Mucosa of descending colon (tissue), 3 donors: ENCODE measurements around the gene ACTR1B. TPM values are rescaled to one million over a fixed set of nuclear protein-coding genes. Genes with fewer than 3 reads are reported as not detected.

Experiments
- ATAC-seq: fragments of 200-7000 bp; cut with Tn5 transposase; one replicate; pipeline ENCODE4 v1.9.1; 2020; ENCODE audit warnings: mild to moderate bottlenecking, moderate library complexity
- DNase-seq, 3 donors: peaks; one replicate each; pipeline ENCODE4 v3.0.0-alpha.2; 2020
- H3K36me3 ChIP-seq: fragments of 200-600 bp; one replicate; pipeline ENCODE4 v1.8.0; 2021; ENCODE audit warnings: low read depth, mild to moderate bottlenecking
- H3K4me1 ChIP-seq: fragments of 200-600 bp; one replicate; pipeline ENCODE4 v1.8.0; 2021; ENCODE audit warnings: low read depth, mild to moderate bottlenecking
- H3K4me3 ChIP-seq: fragments of 200-600 bp; one replicate; pipeline ENCODE4 v1.8.0; 2021; ENCODE audit warnings: mild to moderate bottlenecking
- H3K9me3 ChIP-seq: fragments of 200-600 bp; one replicate; pipeline ENCODE4 v1.8.0; 2021; ENCODE audit warnings: mild to moderate bottlenecking
- intact Hi-C, 2 donors: fragments of 100-400 bp; cut with DNase I in 1 of 2; cut with micrococcal nuclease in 1 of 2; formaldehyde crosslinking; loops; one replicate each; pipeline versions ENCODE4 v1.11.0 to v1.11.1; 2022; cut with DNase I, micrococcal nuclease
- total RNA-seq, 3 donors: library from RNA; stranded (reverse); fragmentation: NEBNext Ultra II Directional in 2 of 3; extraction: Animal tissue kit (Norgen Biotek cat#: 25700) in 2 of 3; gene quantifications; one replicate each; pipeline versions ENCODE4 v1.2.1 to v1.2.4, GENCODE V29; 2021 to 2023
- TF ChIP-seq, protein P1 (sequence below): fragments of 200-600 bp; IDR thresholded peaks from one replicate; pipeline ENCODE4 v1.8.0; 2022; ENCODE audit warnings: antibody characterized with exemption, mild to moderate bottlenecking
- donor health status: DM: no; HTN: no; CAD: no; lungs with moderate emphysema.
- donor health status: DM: no; HTN: no; CAD: no.
- donor health status: DM: no; HTN: yes; CAD: no.

Gene ACTR1B
- total RNA-seq, 3 donors from 2014 or later: 63.4 to 79.7 (median 78.3) TPM

DNA sequence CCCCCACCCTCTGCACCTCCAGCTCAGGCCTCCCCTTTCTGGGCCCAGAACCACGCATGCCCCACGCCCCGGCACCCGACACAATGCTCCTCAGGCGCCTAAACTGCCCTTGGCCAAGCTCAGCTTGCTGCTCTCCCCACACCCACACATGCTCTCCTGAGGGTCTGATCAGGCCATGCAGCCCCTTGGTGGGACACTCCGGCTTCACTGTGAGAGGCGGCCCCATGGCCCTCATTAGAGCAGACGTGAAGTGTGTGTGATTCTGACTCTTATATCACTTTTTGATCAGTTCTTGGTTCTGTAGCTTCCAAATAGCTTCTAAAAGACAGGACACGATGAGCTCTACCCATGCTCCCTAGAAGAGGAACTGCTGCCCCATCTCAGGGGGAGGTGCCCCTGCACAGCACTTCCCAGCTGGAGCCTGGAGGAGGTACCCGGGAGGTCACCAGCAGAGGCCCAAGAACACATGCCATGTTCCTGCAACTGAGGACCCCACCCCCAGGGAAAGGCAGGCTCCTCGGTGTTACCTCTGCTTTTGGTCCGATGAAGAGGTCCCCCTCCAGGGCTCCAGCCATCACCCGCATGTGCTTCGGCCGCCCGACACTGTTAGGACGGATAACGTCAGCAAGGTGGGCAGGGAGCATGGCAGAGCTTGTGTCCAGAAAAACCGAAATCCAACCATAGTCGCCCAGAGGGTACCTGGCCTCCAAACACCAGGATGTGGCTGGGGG is 3.6 kb downstream of the ACTR1B start:
- DNase-seq (no peak), ATAC-seq (no peak)
- TF ChIP-seq, protein P1, sequence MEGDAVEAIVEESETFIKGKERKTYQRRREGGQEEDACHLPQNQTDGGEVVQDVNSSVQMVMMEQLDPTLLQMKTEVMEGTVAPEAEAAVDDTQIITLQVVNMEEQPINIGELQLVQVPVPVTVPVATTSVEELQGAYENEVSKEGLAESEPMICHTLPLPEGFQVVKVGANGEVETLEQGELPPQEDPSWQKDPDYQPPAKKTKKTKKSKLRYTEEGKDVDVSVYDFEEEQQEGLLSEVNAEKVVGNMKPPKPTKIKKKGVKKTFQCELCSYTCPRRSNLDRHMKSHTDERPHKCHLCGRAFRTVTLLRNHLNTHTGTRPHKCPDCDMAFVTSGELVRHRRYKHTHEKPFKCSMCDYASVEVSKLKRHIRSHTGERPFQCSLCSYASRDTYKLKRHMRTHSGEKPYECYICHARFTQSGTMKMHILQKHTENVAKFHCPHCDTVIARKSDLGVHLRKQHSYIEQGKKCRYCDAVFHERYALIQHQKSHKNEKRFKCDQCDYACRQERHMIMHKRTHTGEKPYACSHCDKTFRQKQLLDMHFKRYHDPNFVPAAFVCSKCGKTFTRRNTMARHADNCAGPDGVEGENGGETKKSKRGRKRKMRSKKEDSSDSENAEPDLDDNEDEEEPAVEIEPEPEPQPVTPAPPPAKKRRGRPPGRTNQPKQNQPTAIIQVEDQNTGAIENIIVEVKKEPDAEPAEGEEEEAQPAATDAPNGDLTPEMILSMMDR: no peak
- Histone ChIP-seq H3K36me3 (no peaks in the 10 kb centered on the region), H3K9me3 (no peaks in the 10 kb centered on the region), H3K4me3 (no peak overlapping the region), H3K4me1 (peaks cover 14% of the 10 kb centered on the region)
- intact Hi-C loops: no loop called here

DNA sequence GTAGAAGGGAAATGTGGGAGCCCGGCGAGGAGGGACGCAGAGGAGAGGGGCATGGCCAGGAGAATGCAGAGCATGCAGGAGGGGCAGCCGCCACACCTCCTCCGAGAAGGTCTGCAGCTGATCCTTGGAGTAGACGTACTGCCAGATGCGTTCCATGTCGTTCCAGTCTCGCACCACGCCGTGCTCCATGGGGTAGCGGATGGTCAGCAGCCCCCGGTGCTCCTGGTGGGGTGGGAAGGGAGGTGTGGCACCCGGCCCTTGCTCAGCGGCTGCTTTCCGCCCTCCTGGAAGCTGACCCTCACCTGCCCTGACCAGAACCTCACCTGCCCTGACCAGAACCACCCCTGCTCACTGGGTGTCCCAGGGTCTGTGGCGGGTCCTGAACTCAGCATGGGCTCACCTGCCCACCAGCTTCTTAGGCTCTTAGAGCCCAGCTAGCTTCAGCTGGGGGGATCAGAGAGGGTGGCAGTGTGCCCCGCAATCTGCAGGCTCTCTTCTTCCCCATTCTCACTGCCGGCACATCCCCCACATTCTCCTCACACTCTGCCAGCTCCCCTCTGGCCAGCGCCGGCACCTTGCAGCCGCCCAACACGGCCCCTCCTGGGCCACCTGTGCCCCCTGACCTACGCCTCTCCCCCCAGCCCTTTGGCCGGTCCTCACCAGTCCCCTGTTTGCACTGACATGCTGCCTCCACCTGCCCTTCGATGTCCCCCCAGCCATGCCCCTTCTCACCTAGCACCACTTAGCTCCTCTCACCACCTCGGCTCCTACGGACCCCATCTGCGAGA is 4.4 kb downstream of the ACTR1B start:
- TF ChIP-seq, protein P1: no peak

GRCh38 chr2:97658691-97659157 is 5.1 kb downstream of the ACTR1B start:
- Histone ChIP-seq H3K4me1 (peaks cover 14% of the 10 kb centered on the region), H3K4me3 (no peak overlapping the region), H3K9me3 (no peaks in the 10 kb centered on the region), H3K36me3 (no peaks in the 10 kb centered on the region)
- intact Hi-C loops: no loop called here
- TF ChIP-seq, protein P1: no peak
- DNase-seq (no peak), ATAC-seq (no peak)

More for the DNA sequence above, 4.4 kb downstream of the ACTR1B start:
- Histone ChIP-seq H3K4me1 (peaks cover 14% of the 10 kb centered on the region), H3K4me3 (no peak overlapping the region), H3K36me3 (no peaks in the 10 kb centered on the region), H3K9me3 (no peaks in the 10 kb centered on the region)
- intact Hi-C loops: no loop called here
- ATAC-seq (no peak), DNase-seq (no peak)

GRCh38 chr2:97657986-97658690 is 5.7 kb downstream of the ACTR1B start:
- DNase-seq (no peak), ATAC-seq (no peak)
- intact Hi-C loops: no loop called here
- TF ChIP-seq, protein P1: no peak
- Histone ChIP-seq H3K9me3 (no peaks in the 10 kb centered on the region), H3K4me1 (peaks cover 14% of the 10 kb centered on the region), H3K36me3 (no peaks in the 10 kb centered on the region), H3K4me3 (no peak overlapping the region)

- intact Hi-C loops: no loop called here
- no peak for ATAC-seq
- no peaks in the 10 kb centered on the region for H3K9me3 ChIP-seq
These were observed 6.8 kb downstream of the ACTR1B start for GRCh38 chr2:97656905-97657587.

More at GRCh38 chr2:97656905-97657587, 6.8 kb downstream of the ACTR1B start:
- Histone ChIP-seq H3K4me3 (no peak overlapping the region), H3K36me3 (no peaks in the 10 kb centered on the region), H3K4me1 (peaks cover 4% of the 10 kb centered on the region)
- no peak for DNase-seq
- TF ChIP-seq, protein P1: no peak
